B cell (primary cell): ENCODE results near the gene TUBB4A.

Experiments
- EZH2 ChIP-seq: IDR thresholded peaks from 2 replicates; pipeline ENCODE4 v1.6.1; 2012; ENCODE audit warnings: borderline replicate concordance, low read depth, mild to moderate bottlenecking, moderate library complexity, low read length; ENCODE audit not compliant: insufficient read depth, poor library complexity, severe bottlenecking
- TF ChIP-seq, protein P1 (sequence below): fragments of 200-600 bp; IDR thresholded peaks from one replicate; pipeline ENCODE4 v1.8.0; 2022; ENCODE audit warnings: antibody characterized with exemption, mild to moderate bottlenecking

DNA sequence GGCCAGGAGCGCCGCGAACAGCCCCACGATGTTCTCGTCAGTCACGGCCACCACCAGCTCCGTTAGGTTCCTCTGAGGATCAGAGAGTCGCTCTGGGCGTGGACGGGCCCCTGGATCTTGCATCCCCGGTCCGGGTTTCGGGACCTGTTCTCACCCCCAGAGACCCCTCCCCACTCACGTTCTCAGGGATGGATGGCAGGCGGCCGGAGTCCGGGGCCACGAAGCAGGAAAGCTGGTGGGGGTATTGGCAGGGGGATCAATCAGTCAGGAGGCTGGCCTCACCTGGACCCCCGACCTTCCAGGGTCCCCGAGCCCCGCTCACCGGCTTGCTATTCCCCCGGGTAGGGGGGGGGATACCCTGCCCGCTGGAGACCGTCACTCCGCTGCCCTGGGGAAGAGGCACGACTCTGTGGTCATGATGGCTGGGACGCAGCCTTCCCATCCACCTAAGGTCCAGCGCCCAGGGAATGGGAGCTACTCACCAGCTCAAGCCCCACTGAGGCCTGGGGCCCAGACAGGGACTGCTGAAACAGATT is 25.1 kb downstream of the TUBB4A start:
- TF ChIP-seq, protein P1, sequence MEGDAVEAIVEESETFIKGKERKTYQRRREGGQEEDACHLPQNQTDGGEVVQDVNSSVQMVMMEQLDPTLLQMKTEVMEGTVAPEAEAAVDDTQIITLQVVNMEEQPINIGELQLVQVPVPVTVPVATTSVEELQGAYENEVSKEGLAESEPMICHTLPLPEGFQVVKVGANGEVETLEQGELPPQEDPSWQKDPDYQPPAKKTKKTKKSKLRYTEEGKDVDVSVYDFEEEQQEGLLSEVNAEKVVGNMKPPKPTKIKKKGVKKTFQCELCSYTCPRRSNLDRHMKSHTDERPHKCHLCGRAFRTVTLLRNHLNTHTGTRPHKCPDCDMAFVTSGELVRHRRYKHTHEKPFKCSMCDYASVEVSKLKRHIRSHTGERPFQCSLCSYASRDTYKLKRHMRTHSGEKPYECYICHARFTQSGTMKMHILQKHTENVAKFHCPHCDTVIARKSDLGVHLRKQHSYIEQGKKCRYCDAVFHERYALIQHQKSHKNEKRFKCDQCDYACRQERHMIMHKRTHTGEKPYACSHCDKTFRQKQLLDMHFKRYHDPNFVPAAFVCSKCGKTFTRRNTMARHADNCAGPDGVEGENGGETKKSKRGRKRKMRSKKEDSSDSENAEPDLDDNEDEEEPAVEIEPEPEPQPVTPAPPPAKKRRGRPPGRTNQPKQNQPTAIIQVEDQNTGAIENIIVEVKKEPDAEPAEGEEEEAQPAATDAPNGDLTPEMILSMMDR, result no peak
- no peak for TF ChIP-seq EZH2
